Measurements from ENCODE around the gene CDC42. TPM values are rescaled to one million over a fixed set of nuclear protein-coding genes. Genes with fewer than 3 reads are reported as not detected.
A peak's percentile ranks its signal among the peaks of the same experiment; 100 is the strongest.
"Not testable (repeated sequence)": the region's sequence is repeated elsewhere in the genome, so short reads cannot be mapped to it uniquely, and the experiment has no call there.

CDC42 gene
- total RNA-seq (2014; rRNA removed; shearing (Covaris generic)): 404 and 424 TPM in 2 replicates

DNA sequence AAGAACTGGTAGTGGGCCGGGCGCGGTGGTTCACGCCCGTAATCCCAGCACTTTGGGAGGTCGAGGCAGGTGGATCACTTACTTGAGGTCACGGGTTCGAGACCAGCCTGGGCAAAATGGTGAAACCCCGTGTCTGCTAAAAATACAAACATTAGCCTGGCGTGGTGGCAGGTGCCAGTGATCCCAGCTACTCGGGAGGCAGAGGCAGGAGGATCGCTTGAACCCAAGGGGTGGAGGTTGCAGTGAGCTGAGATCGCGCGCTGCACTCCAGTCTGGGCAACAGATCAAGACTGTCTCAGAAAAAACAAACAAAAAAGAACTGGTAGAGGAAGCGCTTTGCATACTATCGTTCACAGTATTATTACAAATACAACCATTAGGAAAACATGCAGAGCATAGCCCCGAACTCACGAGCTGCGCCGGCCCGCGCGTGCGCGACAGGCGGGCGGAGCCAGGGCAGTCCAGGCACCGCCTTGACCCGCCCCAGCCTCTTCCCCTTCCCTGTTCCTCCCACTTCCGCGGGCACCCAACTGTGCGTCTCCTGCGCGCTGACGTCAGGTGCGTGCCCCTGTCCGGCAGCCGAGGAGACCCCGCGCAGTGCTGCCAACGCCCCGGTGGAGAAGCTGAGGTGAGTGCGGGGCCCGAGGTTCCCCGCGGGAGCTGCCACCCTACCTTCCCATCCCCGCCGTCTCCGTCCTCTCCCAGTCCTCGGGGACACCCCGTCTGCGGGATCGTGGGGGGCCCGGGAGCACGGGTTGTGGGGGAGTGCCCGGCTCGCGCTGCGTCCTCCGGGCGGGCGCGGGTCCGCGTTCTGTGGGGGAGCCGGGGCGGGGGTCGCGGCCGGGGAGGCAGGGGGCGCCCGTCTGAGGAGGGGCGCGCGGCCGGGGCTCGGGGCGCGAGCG, at the start of gene CDC42:
CDC42 (plus strand) TSS at position 595 of the 902 bp plus-strand sequence. CDS start 25,770 bp downstream, outside the sequence.
- DNase-seq (ENCODE audit: low read depth): peak; percentile 98

DNA sequence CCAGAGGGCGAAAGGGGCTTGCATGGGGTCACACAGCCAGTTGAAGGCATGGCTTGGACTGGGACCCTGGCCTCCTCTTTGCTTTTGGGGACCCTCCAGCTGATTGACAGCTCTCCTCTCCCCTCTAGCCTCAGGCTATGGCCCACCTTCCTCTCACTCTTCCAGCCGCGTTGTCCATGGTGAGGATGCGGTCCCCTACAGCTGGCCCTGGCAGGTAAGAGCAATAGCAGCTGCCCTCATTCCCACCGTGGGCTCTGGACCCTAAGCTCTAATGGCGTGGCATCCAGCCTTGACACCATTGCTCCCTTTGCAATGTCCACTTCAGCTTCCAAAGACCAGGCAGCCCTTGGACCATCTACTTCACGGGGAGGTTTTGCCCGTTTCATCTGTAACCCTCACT, 49.6 kb upstream of the CDC42 start:
- not testable (repeated sequence) for DNase-seq (ENCODE audit: low read depth)

- not testable (repeated sequence) for DNase-seq (ENCODE audit: low read depth)
Measured at GRCh38 chr1:22003959-22004358, 48.5 kb upstream of the CDC42 start.

DNA sequence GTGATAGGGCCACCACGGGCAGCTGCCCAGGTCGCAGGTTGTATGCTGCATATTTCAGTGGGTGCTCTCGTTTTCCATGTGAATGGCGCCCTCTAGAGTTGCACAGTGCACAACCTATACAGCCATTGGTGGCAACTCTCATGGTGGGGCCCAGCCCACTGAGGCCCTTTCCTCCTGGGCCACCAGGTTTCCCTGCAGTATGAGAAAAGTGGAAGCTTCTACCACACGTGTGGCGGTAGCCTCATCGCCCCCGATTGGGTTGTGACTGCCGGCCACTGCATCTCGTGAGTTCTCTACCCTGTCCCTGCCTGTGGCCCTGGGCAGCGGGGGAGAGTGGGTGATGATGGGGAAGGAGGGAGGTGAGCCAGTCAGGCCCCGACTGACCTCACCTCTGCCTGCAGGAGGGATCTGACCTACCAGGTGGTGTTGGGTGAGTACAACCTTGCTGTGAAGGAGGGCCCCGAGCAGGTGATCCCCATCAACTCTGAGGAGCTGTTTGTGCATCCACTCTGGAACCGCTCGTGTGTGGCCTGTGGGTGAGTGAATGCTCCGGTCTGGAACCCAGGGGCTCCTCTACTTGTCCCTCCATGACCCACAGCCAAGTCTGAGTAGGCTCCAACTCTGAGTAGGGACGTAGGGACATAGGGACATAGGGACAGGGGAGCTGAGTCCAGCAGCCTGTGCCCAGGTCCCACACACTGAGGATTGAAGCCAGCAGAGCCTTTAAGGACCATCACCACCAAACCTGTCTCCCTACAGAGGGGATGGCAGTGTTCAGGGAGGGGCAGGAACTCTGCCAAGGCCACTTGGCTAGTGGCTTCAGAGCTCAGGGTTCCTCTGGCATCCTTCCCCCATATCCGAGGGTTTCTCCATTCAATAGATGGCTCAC, 47.0 kb upstream of the CDC42 start:
- DNase-seq (ENCODE audit: low read depth): peak; percentile 37

- not testable (repeated sequence) for DNase-seq (ENCODE audit: low read depth)
Measured at GRCh38 chr1:22006736-22007135, 45.8 kb upstream of the CDC42 start.

- DNase-seq (ENCODE audit: low read depth): not testable (repeated sequence)
Measured at GRCh38 chr1:22007262-22007661, 45.2 kb upstream of the CDC42 start.

DNA sequence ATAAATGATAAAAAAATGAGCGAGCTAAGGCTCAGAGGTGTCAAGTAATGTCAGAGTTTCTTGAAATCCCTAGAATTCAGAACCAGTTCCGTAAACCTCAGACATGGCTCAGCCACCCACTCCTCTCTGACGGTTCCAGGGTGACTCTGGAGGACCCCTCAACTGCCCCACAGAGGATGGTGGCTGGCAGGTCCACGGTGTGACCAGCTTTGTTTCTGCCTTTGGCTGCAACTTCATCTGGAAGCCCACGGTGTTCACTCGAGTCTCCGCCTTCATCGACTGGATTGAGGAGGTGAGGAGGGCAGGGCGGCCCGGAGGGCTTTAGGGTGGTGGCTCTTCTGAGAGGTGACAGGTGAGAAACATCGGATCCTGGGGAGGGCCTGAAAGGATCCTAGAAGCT, 42.9 kb upstream of the CDC42 start:
- DNase-seq (ENCODE audit: low read depth): not testable (repeated sequence)

- not testable (repeated sequence) for DNase-seq (ENCODE audit: low read depth)
Measured at GRCh38 chr1:22012752-22013151, 39.8 kb upstream of the CDC42 start.

DNA sequence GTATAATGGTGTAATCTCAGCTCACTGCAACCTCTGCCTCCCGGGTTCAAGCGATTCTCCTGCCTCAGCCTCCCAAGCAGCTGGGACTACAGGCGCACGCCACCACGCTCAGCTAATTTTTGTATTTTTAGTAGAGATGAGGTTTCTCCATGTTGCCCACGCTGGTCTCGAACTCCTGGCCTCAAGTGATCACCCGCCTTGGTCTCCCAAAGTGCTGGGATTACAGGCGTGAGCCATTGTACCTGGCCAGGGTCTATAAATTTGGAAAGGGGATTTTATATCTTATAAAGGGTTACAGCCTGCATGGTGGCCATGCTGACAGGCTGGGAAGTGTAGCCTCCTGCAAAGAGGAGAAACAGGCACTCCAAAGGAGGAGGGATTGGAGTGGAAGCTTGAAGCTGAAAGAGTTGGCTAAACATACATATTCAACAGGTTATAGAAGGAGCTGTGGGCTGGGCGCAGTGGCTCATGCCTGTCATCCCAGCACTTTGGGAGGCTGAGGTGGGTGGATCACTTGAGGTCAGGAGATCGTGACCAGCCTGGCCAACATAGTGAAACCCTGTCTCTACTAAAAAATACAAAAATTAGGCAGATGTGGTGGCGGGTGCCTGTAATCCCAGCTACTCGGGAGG, 37.8 kb upstream of the CDC42 start:
- DNase-seq (ENCODE audit: low read depth): not testable (repeated sequence)

- DNase-seq (ENCODE audit: low read depth): peak; percentile 96
Measured at GRCh38 chr1:22018583-22019559, 33.6 kb upstream of the CDC42 start.

- no peak for DNase-seq (ENCODE audit: low read depth)
Measured at GRCh38 chr1:22021061-22021460, 31.4 kb upstream of the CDC42 start.

- DNase-seq (ENCODE audit: low read depth): peak; percentile 89
Measured at GRCh38 chr1:22024485-22025367, 27.8 kb upstream of the CDC42 start.

DNA sequence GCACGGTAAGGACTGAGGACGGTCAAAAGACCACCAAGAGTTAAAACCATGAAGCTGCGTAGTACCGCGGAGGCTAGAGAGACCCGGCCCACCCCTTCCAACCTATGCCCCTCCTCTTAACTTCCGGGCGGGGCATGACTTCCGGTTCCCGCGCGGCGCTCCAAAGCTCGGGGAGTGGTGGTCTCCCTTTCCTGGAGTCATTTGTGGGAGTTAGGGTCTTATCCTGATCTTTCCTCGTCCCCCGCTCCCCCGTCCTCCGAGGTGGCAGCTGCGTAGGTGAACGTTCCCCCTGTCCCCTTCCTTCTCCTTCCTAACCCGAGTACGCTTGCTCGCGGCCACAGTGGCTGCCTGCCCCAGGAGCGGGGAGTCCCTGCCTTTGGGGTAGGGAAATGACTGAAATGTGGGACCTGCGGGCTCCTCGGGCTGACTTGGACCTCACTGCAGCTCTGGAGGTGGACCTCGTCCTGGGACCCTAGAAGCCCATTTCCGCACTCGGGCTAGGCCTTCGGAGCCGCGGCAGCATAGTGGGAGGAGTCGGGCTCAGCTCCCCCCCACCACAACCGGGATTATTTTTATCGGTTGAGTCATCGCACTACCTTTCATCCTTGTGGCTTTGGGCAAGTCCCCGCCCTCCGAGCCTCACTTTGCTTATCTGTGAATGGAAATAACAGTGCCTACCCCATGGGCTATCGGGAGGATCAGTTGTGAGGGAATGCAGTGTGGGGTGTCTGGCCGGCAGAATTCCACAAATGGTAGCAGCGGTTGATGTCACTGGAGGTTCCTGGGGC, 26.9 kb upstream of the CDC42 start:
- peak; percentile 93 for DNase-seq (ENCODE audit: low read depth)

GRCh38 chr1:22026924-22027289, 25.6 kb upstream of the CDC42 start:
- DNase-seq (ENCODE audit: low read depth): no peak

GRCh38 chr1:22030057-22030456, 22.5 kb upstream of the CDC42 start:
- no peak for DNase-seq (ENCODE audit: low read depth)

DNA sequence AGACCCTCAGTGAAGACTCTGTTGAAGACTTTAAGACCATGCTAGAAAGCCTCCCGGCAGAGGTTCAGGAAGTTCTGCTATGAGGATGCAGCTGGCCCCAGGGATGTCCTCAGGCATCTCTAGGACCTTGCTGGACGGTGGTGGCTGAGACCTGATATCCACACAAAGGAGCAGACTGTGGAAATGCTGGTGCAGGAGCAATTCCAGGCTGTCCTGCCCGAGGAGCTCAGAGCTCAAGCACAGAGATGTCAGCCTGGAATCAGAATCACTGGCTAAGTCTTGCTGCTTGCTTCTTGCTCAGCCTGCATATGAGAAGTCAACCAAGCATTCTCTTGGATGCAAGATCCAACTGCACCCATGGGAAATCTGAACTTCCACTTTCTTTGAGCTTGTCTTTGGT, 22.0 kb upstream of the CDC42 start:
- DNase-seq (ENCODE audit: low read depth): no peak

DNA sequence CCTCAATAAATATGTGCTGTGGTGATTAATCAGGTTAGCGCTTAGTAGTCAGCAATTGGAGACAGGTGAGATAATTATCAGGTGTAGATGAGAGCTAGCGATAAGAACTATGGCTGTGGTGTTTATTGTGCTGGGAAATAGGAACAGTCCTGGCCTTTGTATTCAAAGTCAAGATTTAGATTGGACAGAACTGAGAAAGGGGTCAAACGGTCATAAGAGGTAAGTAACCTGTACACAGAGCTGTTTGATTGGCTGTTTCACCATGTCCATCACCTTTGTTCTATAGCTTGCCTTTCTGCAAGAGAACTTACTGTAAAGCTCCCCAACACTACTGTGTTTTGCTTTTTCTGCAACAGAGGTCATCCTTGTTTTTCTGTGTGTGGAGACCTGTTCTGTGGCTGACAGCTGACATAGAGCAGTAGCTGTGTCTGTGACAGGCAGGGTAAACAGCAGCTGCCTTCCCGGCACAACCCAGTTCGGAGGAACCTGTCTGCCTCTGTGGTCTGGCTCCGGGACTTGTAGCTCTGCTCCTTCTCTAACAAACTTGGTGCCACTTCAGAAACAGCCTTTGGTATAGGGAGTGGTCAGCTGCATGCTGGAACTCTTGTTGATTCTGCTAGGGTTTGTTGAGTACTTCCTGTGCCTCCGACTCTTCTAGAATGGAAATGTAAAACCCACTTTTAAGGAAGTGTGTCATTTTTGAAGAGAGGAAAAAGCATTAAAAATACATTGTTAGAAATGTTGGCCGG, 21.1 kb upstream of the CDC42 start:
- DNase-seq (ENCODE audit: low read depth): no peak

DNA sequence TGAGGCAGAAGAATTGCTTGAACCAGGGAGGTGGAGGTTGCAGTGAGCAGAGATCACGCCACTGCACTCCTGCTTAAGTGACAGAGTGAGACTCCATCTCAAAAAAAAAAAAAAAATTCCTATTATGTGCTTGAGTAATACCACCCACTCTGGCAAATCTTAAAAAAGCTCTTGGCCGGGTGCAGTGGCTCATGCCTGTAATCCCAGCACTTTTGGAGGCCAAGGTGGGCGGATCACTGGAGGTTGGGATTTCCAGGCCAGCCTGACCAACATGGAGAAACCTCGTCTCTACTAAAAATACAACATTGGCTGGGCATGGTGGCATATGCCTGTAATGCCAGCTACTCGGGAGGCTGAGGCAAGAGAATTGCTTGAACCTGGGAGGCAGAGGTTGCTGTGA, 17.7 kb upstream of the CDC42 start:
- not testable (repeated sequence) for DNase-seq (ENCODE audit: low read depth)
